HG02840 (cell line): ENCODE data around the gene TMEM134.
"Not testable (repeated sequence)": the region's sequence is repeated elsewhere in the genome, so short reads cannot be mapped to it uniquely, and the experiment has no call there.

Experiments
- ATAC-seq: cut with Tn5 transposase; IDR thresholded peaks from one replicate; pipeline ENCODE4 v1.9.1; 2021; ENCODE audit warnings: mild to moderate bottlenecking, moderate library complexity, moderate number of reproducible peaks; ENCODE audit not compliant: unreplicated experiment, low FRiP score

Gene TMEM134

DNA sequence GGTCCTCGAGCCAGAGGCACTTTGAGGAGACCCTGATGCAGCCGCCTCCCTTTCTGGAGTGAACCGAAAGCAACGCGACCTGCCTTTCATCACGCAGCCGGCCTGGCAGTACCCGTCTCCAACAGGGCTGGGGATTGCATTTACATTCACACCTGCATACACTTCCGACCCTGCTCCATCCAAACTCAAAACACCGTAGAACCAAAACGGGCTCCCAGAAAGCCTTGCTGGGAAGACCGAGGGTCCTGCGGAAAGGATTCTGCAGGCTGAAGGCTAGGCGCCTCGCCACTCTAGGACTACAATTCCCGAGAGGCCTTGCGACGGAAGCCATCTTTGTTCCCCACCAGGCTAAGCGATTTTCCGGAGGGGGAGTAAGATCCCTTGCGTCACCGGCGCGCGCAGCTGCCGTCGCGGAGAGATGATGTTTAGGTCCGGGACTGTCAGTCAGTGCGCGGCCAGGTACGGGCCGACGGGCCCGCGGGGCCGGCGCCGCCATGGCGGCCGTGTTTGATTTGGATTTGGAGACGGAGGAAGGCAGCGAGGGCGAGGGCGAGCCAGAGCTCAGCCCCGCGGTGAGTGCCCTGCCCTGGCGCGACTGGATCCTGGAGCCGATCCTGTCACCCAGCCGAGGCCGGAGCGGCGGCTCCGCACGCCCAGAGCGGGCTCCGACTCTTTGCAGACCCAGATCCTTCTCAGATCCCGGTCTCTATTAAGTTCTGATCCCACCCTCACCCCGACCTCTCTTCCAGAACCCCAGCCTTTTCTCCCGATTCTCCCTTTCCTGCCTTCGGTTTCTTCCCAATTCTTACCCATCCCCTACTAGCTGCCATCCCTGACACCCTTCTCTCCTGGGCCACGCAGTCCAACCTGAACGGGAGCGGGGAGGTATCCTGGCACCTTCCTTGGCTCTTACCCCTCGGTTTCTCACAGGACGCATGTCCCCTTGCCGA is 40.7 kb downstream of the TMEM134 start, which contains the start of gene RPS6KB2:
Gene RPS6KB2, plus strand, starts transcription at position 443 of the 950 bp plus-strand sequence. Its CDS starts 52 bp downstream, at position 495.
- ATAC-seq = peak; percentile 76

DNA sequence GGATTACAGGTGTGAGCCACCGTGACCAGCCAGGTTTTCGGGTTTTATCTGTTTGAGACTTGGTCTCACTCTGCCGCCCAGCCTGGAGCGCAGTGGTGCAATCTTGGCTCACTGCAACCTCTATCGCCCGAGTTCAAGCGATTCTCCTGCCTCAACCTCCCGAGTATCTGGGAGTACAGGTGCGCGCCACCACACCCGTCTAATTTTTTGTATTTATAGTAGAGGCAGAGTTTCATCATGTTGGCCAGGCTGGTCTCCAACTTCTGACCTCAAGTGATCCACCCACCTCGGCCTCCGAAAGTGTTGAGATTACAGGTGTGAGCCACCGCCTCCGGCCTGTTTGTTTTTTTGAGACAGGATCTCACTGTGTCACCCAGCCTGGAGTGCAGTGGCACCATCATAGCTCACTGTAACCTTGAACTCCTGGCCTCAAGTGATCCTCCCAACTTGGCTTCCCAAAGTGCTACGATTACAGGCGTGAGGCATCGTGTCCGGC is 41.6 kb downstream of the TMEM134 start:
- not testable (repeated sequence) for ATAC-seq

DNA sequence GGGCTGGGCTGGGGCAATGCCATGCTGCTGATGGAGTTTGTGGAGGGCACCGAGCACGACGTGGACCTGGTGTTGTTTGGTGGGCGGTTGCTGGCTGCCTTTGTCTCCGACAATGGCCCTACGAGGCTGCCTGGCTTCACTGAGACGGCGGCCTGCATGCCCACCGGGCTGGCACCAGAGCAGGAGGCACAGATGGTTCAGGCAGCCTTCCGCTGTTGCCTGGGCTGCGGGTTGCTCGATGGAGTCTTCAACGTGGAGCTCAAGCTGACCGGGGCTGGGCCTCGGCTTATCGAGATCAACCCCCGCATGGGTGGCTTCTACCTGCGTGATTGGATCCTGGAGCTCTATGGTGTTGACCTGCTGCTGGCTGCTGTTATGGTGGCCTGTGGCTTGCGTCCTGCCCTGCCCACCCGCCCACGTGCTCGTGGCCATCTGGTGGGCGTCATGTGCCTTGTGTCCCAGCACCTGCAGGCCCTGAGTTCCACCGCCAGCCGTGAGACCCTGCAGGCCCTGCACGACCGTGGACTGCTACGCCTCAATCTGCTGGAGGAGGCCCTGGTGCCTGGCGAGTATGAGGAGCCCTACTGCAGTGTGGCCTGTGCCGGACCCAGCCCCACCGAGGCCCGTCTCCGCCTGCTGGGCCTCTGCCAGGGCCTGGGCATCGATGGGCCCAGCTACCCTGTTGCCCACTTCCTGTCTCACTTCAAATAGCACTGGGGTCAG is 45.0 kb downstream of the TMEM134 start:
- ATAC-seq = no peak

DNA sequence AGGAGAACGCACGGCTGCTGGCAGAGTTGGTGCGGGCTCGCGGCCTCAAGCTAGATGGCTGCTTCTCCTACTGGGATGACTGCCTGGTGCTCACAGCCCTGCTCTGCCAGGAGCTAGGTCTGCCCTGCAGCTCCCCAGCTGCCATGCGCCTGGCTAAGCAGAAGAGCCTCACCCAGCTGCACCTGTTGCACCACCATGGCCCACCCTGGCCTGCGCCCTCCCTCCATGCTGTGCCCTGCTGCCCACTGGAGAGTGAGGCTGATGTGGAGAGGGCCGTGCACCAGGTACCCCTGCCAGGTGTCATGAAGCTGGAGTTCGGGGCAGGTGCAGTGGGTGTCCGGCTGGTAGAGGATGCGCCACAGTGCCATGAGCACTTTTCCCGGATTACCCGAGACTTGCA is 45.6 kb downstream of the TMEM134 start:
- ATAC-seq = no peak

DNA sequence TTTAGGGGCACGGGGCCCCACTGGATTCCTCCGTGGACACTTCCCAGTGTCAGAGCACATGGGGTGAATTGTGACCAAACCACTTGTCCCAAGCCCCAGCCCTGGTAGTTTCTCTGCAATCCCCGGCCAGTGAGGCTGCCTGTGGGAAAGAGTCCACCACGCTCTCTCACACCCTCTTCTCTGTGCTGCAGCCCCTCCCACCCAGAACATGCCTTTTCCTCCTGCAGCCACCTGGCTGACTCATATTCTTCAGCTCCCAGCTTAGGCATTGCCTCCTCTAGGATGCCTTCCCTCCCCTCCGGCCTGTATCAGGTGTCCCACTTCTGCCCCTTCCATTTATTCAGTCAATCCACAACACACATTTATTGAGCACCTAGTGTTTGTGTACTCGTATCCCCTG is 46.2 kb downstream of the TMEM134 start:
- no peak for ATAC-seq

DNA sequence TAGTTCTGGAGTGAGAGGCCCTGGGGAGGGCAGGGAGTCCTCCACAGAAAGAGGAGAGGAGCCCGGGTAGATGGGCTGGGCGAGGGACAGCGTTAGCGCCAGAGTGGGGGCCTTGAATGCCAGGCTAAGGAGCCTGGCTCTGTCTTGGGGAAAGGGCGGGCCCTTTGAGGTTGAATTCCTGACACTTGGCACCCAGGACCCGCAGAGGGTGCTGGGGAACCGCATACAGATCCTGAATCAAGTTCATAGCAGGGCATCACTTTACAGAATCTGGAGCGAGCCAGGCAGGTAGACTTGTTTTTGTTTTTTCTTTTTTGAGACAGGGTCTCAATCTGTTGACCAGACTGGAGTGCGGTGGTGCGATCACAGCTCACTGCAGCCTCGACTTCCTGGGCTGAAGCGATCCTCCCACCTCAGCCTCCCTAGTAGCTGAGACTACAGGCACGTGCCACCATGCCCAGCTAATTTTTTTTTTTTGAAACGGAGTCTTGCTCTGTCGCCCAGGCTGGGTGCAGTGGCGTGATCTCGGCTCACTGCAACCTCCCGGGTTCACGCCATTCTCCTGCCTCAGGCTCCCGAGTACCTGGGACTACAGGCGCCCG is 47.5 kb downstream of the TMEM134 start:
- ATAC-seq = no peak

DNA sequence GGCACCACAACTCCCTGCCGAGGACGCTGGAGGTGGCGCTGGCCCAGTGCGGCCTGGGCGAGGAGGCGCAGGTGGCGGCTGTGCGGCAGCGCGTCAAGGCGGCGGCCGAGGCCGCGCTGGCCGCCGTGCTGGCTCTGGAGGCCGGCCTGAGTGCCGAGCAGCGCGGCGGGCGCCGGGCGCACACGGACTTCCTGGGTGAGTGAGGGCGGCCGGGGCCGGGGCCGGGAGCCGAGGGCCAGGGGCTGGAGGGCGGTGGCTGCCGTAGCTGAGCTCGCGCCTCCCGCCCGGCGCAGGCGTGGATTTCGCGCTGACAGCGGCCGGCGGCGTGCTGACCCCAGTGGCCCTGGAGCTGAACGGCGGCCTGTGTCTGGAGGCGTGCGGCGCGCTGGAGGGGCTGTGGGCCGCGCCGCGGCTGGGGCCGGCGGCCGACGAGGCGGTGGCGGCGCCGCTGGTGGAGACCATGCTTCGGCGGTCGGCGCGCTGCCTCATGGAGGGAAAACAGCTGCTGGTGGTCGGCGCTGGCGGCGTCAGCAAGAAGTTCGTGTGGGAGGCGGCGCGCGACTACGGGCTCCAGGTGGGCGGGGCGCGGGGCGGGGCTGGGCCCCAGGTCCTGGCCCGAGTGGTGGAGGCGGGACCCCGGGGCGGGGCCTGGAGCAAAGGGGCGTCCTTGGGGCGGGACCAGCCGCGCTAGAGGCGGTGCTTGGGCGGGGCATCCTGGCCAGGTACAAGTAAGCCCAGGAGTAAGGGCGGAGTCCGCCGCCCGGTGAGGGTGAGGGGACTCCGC is 48.2 kb downstream of the TMEM134 start:
- peak; percentile 77 for ATAC-seq

DNA sequence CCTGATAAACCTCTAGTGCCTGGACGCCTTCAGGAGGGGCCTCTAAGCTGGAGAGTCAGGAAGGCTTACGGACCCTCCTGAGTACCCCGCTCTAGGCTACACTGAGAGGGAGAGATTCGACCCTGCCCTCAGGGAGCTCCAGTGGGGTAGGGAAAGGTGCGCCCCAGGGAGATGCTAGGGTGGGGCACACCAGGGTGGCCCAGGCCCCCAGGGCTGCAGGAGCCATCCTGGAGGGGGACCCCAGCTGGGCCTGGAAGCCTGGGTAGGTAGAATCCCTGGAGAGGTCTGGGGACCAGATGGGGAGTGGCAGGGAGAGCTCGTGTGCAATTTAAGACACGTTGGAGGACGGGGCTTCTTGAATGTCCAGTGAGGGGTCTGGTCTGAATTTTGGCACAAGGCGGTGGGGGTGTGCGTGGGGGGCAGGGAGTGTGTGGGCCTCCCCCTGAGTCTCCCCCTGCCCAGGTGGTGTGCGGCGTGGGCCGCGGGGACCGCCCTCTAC is 48.9 kb downstream of the TMEM134 start:
- ATAC-seq = no peak

DNA sequence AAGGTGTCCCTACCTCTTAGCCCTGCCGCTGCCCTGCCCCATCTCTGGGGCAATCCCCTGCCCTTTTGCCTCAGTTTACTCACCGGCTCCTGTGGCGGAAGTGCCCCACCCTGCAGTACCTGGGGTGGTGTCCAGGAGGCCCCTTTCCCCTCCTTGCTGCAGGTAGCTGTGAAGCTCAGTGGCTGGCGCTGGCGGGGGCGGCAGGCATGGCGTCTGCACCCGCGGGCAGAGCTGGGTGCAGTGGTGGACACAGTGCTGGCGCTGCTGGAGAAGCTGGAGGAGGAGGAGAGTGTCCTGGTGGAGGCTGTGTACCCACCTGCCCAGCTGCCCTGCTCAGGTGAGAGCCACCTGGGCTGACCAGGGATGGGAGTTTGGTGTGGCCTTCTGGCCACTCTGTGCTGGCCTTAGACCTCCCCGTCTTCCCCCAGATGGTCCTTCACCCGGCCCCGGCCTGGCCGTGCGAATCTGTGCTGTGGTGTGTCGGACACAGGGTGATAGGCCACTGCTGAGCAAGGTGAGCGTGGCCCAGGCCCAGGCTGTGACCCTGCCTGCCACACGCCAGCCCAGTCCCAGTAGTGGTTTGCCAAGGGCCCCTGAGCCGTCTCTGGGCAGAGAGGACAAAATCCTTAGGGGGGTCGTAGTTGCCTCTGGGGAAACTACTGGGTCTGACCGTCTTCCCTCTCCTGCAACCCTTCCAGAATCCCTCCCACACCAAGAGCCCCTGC is 49.6 kb downstream of the TMEM134 start:
- ATAC-seq = no peak

DNA sequence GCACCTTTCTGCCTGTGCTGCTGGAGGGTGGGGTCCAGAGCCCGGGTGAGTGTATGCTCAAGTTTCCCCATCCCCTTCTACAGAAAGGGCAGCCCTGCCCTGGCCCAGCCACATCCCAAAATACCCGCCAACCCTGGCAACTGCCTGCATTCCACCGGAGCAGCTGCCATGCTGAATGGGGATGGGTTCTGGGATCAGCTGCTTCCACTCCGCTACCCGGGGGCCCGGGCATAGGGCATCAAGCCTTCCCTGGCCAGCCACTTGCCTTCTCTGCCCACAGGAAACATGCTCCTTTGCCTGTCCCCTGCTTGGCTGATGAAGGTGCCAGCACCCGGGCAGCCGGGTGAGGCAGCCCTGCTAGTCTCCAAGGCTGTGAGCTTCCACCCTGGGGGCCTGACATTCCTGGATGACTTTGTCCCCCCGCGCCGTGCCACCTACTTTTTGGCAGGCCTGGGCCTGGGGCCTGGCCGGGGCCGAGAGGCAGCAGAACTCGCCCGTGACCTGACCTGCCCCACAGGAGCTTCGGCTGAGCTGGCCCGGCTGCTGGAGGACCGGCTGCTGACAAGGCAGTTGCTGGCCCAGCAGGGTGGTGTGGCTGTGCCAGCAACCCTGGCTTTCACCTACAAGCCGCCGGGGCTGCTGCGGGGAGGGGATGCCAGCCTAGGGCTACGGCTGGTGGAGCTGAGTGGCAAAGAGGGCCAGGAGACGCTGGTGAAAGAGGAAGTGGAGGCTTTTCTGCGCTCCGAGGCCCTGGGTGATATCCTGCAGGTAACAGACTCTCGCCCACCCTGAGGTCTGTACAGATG is 50.4 kb downstream of the TMEM134 start:
- no peak for ATAC-seq

DNA sequence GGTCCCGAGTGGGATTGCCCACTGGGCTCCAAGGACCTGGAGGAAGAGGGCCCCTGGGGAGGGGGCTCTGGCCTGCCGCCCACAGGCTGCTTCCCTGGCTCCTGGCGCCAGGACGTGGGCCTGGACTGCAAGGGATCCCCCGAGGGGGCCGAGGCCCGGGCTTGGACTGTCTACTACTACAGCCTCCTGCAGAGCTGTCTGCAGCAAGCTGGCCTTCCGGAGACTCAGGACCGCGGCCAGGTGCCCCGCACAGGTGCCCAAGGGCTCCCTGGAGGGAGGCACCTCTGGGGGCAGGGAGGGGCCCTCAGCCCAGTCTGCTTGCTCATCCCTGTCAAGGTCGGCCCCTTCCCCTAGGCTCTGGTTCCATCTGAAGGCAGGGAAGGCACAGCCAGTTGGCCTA is 51.6 kb downstream of the TMEM134 start:
- ATAC-seq = no peak

DNA sequence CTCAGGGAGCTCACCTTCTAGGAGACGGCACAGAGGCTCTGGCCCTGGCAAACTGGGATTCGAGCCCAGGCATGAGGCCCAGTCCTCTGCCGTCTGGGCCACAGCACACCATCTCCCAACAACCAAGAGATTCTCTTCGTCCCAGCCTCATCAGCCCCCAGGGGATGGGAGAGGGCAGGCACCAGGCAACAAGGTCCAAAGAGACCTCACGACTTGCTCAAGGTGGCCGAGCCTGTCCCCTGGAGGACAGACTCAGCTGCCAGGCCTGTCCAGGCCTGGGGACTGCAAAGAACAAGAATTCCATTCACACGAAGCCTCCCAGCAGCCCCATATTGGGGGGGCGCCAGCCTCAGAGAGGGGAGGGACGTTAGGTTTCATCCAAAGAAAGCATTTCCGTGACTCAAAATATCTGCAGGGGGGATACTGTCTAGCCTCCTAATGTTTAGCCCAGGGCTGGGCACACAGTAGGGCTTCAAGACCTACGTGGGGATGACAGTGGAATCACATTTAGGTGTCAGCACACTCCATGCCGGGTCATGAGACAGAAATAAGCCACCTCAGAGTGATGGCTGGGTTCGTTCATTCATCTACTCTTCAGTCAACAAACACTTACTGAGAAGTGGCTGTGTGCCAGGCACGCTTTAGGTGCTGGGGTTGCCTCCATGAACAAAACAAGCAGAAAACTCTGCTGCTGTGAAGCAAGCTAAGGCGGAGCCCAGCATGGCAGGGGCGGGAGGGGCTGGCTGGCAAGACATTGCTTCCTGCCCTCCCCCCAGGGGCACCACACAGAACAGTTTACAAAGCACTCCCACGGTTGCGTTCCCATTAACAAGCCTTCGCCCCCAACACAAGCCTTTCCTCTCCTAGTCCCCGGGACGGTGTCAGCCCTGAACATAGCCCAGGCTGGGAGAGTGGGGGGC is 52.4 kb downstream of the TMEM134 start:
- ATAC-seq = no peak

DNA sequence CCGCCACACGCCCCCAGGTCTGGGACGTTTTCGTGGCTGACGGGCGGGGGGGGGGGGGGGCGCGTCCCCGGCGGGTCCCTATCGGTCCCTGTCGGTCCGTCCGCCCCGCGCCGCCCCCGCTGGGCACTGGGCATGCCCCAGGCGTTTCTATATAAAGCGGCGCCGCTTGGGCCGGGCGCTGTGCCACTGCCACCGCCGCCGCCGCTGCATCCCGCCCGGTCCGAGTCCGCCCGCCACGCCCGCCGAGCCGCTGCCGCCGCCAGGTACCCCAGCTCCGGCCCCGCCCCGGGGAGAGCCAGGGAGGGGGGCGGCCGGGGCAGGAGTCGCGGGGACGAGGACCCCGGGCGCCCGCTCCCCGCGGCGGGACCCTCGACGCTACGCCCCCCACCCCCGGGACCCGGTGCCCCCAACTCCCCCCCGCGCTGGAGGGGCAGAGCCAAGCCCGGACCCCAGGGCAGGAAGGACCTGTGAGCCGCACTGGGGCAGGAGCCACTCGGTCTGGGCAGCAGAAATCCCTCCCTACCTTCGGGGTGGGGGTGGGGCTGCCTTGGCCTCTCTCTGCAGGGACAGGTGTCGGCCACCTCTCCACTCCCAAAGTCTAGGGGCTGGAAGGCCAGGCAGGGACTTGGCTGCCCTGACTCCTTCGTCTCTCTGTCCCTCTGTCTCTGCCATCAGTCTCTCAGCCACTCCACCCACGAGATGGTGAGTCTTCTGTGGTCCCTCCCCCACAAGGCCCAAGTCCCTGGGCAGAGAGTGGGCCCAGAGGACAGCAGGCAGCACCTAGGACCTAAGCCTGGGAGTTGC is 53.3 kb downstream of the TMEM134 start, which contains the start of gene CARNS1:
Gene CARNS1, plus strand, starts transcription at position 178 of the 804 bp plus-strand sequence. Its CDS starts 522 bp downstream, at position 700.
- ATAC-seq = no peak

DNA sequence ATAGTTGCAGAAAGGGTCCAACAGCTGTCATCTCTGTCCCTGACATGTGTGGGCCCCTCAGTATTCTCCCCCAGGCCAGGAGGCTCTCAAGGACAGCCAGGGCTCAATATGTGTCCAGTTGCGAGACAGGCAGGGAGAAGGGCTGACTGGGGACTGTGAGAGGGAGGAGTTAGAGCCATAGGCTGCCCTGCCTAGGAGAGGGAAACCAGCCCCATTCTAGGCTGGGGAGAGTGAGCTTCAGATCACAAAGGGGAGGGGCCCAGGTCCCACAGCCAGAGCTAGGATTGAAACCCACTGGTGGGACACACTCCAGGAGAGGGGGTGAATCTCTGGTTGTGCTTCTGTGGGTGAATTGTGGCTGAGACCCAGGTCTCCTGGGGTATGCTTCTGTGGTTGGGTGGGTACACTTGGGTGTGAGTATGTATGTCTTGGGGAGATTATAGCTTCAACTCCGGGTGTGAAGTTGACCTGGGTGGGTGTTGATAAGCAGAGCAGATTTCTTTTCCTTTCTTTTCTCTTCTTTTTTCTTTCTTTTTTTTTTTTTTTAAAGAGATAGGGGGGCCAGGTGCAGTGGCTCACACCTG is 55.7 kb downstream of the TMEM134 start:
- no peak for ATAC-seq

DNA sequence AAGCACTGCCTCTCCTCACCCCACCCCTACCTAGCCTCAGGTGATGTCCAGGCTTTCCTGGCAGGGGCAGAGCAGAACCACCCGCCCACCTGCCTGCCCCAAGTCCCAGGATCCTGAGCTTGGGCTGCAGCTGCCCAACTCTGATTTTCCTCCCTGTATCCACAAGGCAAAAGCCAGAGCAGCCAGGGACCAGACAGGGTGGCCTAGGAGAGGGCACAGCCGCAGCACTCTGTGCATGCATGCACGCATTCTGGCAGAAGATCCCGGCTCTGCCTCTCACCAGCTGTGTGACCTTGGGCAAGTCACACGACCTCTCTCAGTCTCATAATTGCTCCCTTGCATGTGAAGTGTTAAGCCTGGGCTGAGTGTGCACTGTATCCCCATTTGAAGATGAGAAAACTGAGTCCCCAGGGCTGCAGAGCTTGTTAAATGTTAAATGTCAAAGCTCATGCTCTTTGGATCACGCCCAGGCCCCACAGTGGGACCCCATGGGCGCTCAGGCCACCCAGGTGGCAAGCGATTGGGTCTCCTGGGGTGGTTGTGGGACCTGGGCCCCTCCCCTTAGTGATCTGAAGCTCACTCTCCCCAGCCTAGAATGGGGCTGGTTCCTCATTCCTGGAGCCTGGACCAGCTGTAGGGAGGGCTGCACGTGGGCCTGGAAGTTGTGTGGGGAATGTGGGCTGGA is 56.4 kb downstream of the TMEM134 start:
- no peak for ATAC-seq

DNA sequence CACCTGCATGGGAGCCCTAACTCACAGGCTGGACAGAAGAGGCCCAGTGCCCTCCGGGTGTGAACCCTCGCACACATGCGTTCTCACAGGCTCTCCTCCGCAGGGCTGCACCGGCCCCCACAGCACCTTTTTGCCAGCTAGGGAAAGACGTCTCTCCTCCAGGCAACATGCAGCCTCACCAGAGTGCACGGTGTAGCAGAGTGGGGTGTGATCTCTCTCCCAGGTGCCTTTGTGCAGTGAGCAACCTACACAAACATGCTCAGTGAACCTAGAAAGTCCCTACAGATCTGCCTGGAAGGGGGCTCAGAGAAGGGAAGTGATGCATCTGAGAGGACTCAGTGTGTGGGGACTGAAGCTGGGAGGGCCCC is 57.3 kb downstream of the TMEM134 start:
- ATAC-seq = no peak
